H9 (cell line): ENCODE data around the gene SC5D. TPM values are rescaled to one million over a fixed set of nuclear protein-coding genes. Genes with fewer than 3 reads are reported as not detected.
A peak's percentile ranks its signal among the peaks of the same experiment; 100 is the strongest.

Experiments
- DNase-seq: peaks from one replicate; pipeline ENCODE4 v3.0.0-alpha.2; 2017
- H2AFZ ChIP-seq: one replicate; pipeline ENCODE4 v1.6.1; 2013; ENCODE audit warnings: mild to moderate bottlenecking, low read length, control low read depth, moderate library complexity
- H2AK5ac ChIP-seq: 2 replicates; pipeline ENCODE4 v1.6.1; 2013; ENCODE audit warnings: low read length, control low read depth, mixed read lengths; ENCODE audit not compliant: insufficient read length
- H2BK120ac ChIP-seq: one replicate; pipeline ENCODE4 v1.6.1; 2013; ENCODE audit warnings: low read depth, mild to moderate bottlenecking, low read length, control low read depth, inconsistent platforms; ENCODE audit not compliant: poor library complexity, severe bottlenecking
- H2BK12ac ChIP-seq: 2 replicates; pipeline ENCODE4 v1.6.1; 2013; ENCODE audit warnings: low read length, control low read depth, mixed read lengths, low read depth; ENCODE audit not compliant: insufficient read length
- H2BK15ac ChIP-seq: 2 replicates; pipeline ENCODE4 v1.6.1; 2013; ENCODE audit warnings: low read depth, low read length, control low read depth
- H2BK20ac ChIP-seq: one replicate; pipeline ENCODE4 v1.6.1; 2013; ENCODE audit warnings: low read depth, mild to moderate bottlenecking, low read length, control low read depth, inconsistent platforms; ENCODE audit not compliant: poor library complexity, severe bottlenecking
- H2BK5ac ChIP-seq: 2 replicates; pipeline ENCODE4 v1.6.1; 2013; ENCODE audit warnings: low read length, control low read depth, mixed read lengths; ENCODE audit not compliant: insufficient read length
- H3K14ac ChIP-seq: 2 replicates; pipeline ENCODE4 v1.6.1; 2013; ENCODE audit warnings: low read length, control low read depth; ENCODE audit not compliant: insufficient read depth
- H3K18ac ChIP-seq: 2 replicates; pipeline ENCODE4 v1.6.1; 2013; ENCODE audit warnings: low read depth, mild to moderate bottlenecking, mixed read lengths, low read length, control low read depth; ENCODE audit not compliant: insufficient read length
- H3K23ac ChIP-seq: 2 replicates; pipeline ENCODE4 v1.6.1; 2013; ENCODE audit warnings: low read length, control low read depth, mixed read lengths, low read depth; ENCODE audit not compliant: insufficient read length
- H3K23me2 ChIP-seq: 2 replicates; pipeline ENCODE4 v1.6.1; 2013; ENCODE audit warnings: low read depth, mild to moderate bottlenecking, mixed read lengths, low read length, control low read depth; ENCODE audit not compliant: insufficient read length, poor library complexity, severe bottlenecking
- H3K27ac ChIP-seq: 2 replicates; pipeline ENCODE4 v1.5.1; 2013; ENCODE audit warnings: low read length, control low read depth, mixed read lengths, low read depth; ENCODE audit not compliant: insufficient read length
- H3K27me3 ChIP-seq: 2 replicates; pipeline ENCODE4 v1.6.1; 2013; ENCODE audit warnings: low read length, control low read depth, inconsistent platforms; ENCODE audit not compliant: insufficient read depth
- H3K4ac ChIP-seq: 2 replicates; pipeline ENCODE4 v1.6.1; 2013; ENCODE audit warnings: low read depth, mild to moderate bottlenecking, control low read depth, inconsistent platforms, low read length, moderate library complexity
- H3K4me1 ChIP-seq: 2 replicates; pipeline ENCODE4 v1.6.1; 2013; ENCODE audit warnings: low read length, control low read depth, inconsistent platforms; ENCODE audit not compliant: insufficient read depth
- H3K4me2 ChIP-seq: 2 replicates; pipeline ENCODE4 v1.6.1; 2013; ENCODE audit warnings: low read length, control low read depth, mixed read lengths; ENCODE audit not compliant: insufficient read length, insufficient read depth
- H3K56ac ChIP-seq: 2 replicates; pipeline ENCODE4 v1.6.1; 2013; ENCODE audit warnings: low read depth, mild to moderate bottlenecking, mixed read lengths, low read length, control low read depth; ENCODE audit not compliant: insufficient read length
- H3K79me1 ChIP-seq: 2 replicates; pipeline ENCODE4 v1.6.1; 2013; ENCODE audit warnings: low read depth, mild to moderate bottlenecking, moderate library complexity, low read length, control low read depth, inconsistent platforms; ENCODE audit not compliant: insufficient read depth, poor library complexity, severe bottlenecking
- H3K79me2 ChIP-seq: 2 replicates; pipeline ENCODE4 v1.6.1; 2013; ENCODE audit warnings: low read length, control low read depth, inconsistent platforms; ENCODE audit not compliant: insufficient read depth
- H3K9ac ChIP-seq: 2 replicates; pipeline ENCODE4 v1.6.1; 2013; ENCODE audit warnings: low read length, control low read depth, mixed read lengths; ENCODE audit not compliant: insufficient read length; ENCODE audit errors: extremely low read depth
- H3K9me3 ChIP-seq: one replicate; pipeline ENCODE4 v1.6.1; 2013; ENCODE audit warnings: low read depth, low read length, inconsistent platforms; ENCODE audit not compliant: control insufficient read depth
- H3T11ph ChIP-seq: one replicate; pipeline ENCODE4 v1.6.1; 2013; ENCODE audit warnings: mild to moderate bottlenecking, low read length, control low read depth, inconsistent platforms
- H4K20me1 ChIP-seq: one replicate; pipeline ENCODE4 v1.6.1; 2013; ENCODE audit not compliant: control insufficient read depth, insufficient read length, insufficient read depth
- H4K5ac ChIP-seq: 2 replicates; pipeline ENCODE4 v1.6.1; 2013; ENCODE audit warnings: low read depth, mild to moderate bottlenecking, mixed read lengths, low read length, control low read depth; ENCODE audit not compliant: insufficient read length
- H4K8ac ChIP-seq: replicated peaks from 2 replicates; pipeline ENCODE4 v1.6.1; 2013; ENCODE audit warnings: low read length, control low read depth, mixed read lengths, low read depth; ENCODE audit not compliant: insufficient read length
- H4K91ac ChIP-seq: 2 replicates; pipeline ENCODE4 v1.6.1; 2013; ENCODE audit warnings: low read depth, mild to moderate bottlenecking, moderate library complexity, mixed read lengths, low read length, control low read depth; ENCODE audit not compliant: insufficient read length
- H3K27ac Mint-ChIP-seq, 3 experiments: 2 replicates in 2 of 3; 3 replicates in 1 of 3; pipeline ENCODE4 v1.8.0; 2020 to 2021; ENCODE audit warnings: mixed read lengths in 3 of 3, mild to moderate bottlenecking in 1 of 3, moderate library complexity in 1 of 3
- H3K27me3 Mint-ChIP-seq: 2 replicates; pipeline ENCODE4 v1.8.0; 2021; ENCODE audit warnings: low read depth, mild to moderate bottlenecking, moderate library complexity, mixed read lengths
- H3K36me3 Mint-ChIP-seq, 3 experiments: 2 replicates in 2 of 3; 3 replicates in 1 of 3; pipeline ENCODE4 v1.8.0; 2020 to 2021; ENCODE audit warnings: low read depth in 3 of 3, mixed read lengths in 3 of 3; ENCODE audit not compliant: insufficient read depth in 1 of 3
- H3K4me1 Mint-ChIP-seq, 2 experiments: 2 replicates each; pipeline ENCODE4 v1.8.0; 2020; ENCODE audit warnings: mixed read lengths in 2 of 2
- H3K4me3 Mint-ChIP-seq, 2 experiments: 2 replicates in 1 of 2; 3 replicates in 1 of 2; pipeline ENCODE4 v1.8.0; 2020 to 2021; ENCODE audit warnings: mild to moderate bottlenecking in 2 of 2, mixed read lengths in 2 of 2, moderate library complexity in 1 of 2
- H3K9me3 Mint-ChIP-seq, 2 experiments: 2 replicates in 1 of 2; 3 replicates in 1 of 2; pipeline ENCODE4 v1.8.0; 2020; ENCODE audit warnings: mild to moderate bottlenecking in 2 of 2, mixed read lengths in 2 of 2, moderate library complexity in 1 of 2
- WGBS: extraction: QIAGEN DNeasy Blood & Tissue Kit; methylation state at CpG from one replicate; pipeline ENCODE4 v1.1.7; 2013; ENCODE audit warnings: missing lambda C conversion rate, low lambda C conversion rate, mixed read lengths; ENCODE audit not compliant: insufficient read length; ENCODE audit errors: extremely low coverage; 5-methylcytosine and 5-hydroxymethylcytosine counted together
- total RNA-seq: library from RNA; stranded (reverse); gene quantifications from 2 replicates; pipeline ENCODE4 v1.2.1, GENCODE V29; 2021
- TF ChIP-seq, protein P1 (sequence below): fragments of 200-600 bp; sonication (generic); conservative IDR thresholded peaks from 3 replicates; pipeline ENCODE4 v1.8.0; 2021; ENCODE audit warnings: antibody characterized with exemption, mild to moderate bottlenecking

The SC5D gene
- total RNA-seq, 1 experiment from 2014 or later: 92.0 TPM

- Histone ChIP-seq H3K23me2 (no peaks in the 10 kb centered on the region), H2BK5ac (no peak overlapping the region), H3K23ac (no peak overlapping the region), H4K8ac (no peak overlapping the region), H3K14ac (no peak overlapping the region), H2AFZ (no peak overlapping the region), H4K91ac (no peak overlapping the region), H4K20me1 (no peaks in the 10 kb centered on the region), H2BK12ac (no peak overlapping the region), H3K27me3 (no peaks in the 10 kb centered on the region), H3K4ac (no peak overlapping the region), H2BK20ac (no peak overlapping the region), H3K4me2 (peak overlapping the region; percentile 11), H3K56ac (no peak overlapping the region), H3T11ph (no peak overlapping the region), H3K18ac (no peak overlapping the region), H2BK15ac (no peak overlapping the region), H3K4me1 (peaks cover 3% of the 10 kb centered on the region; the same call in 1 of the 2 replicates), H4K5ac (no peak overlapping the region), H3K27ac (no peak overlapping the region), H2BK120ac (no peak overlapping the region), H2AK5ac (no peak overlapping the region), H3K9me3 (peaks cover 5% of the 10 kb centered on the region), H3K9ac (no peak overlapping the region), H3K79me2 (no peaks in the 10 kb centered on the region), H3K79me1 (no peaks in the 10 kb centered on the region)
- Mint-ChIP-seq H3K9me3 (peaks cover 13 to 20% of the 10 kb centered on the region in 2 experiments), H3K4me1 (peaks cover 19 to 24% of the 10 kb centered on the region in 2 experiments), H3K4me3 (no peak overlapping the region; a peak in 1 of 5 replicates), H3K27ac (peak overlapping the region in 2 of 3 experiments; percentile 76 to 85; a peak in 2 of 7 replicates), H3K27me3 (no peaks in the 10 kb centered on the region; the same call in 1 of the 2 replicates), H3K36me3 (peaks cover 0 to 16% (median 7%) of the 10 kb centered on the region in 3 experiments; a peak in 5 of 7 replicates)
- TF ChIP-seq, protein P1, sequence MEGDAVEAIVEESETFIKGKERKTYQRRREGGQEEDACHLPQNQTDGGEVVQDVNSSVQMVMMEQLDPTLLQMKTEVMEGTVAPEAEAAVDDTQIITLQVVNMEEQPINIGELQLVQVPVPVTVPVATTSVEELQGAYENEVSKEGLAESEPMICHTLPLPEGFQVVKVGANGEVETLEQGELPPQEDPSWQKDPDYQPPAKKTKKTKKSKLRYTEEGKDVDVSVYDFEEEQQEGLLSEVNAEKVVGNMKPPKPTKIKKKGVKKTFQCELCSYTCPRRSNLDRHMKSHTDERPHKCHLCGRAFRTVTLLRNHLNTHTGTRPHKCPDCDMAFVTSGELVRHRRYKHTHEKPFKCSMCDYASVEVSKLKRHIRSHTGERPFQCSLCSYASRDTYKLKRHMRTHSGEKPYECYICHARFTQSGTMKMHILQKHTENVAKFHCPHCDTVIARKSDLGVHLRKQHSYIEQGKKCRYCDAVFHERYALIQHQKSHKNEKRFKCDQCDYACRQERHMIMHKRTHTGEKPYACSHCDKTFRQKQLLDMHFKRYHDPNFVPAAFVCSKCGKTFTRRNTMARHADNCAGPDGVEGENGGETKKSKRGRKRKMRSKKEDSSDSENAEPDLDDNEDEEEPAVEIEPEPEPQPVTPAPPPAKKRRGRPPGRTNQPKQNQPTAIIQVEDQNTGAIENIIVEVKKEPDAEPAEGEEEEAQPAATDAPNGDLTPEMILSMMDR: 0 out of 3 replicates have a peak, but pooled peaks have one; percentile 17
- no CpG with 5 or more reads among the region's 2 CpGs for WGBS
- no peak for DNase-seq
Measured at GRCh38 chr11:121255473-121256125, 37.0 kb upstream of the SC5D start.
